GM21825 (cell line): Measurements from ENCODE around the gene VIPAS39.

Experiments
- ATAC-seq: cut with Tn5 transposase; IDR thresholded peaks from one replicate; pipeline ENCODE4 v1.9.1; 2021; ENCODE audit warnings: mild to moderate bottlenecking, moderate library complexity; ENCODE audit not compliant: unreplicated experiment

Gene VIPAS39

DNA sequence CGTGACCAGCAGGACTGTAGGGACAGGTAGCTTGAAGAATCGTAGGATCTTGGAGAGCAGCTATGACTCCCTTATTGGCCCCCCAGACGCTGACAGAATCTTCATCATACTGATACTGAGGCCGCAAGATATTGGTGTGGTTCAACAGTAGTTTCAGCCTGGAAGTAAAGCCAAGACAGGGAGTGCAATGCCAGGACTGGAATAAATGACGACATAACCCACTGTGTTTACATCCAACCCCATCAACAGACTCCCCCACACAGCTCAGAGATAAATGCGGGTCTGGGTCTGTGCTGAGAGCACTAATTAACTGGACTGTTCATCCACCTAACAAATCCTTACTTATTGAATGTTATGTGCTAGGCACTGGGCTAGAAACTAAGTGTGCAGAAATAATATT lies 50.7 kb downstream of the VIPAS39 start:
- no peak for ATAC-seq

DNA sequence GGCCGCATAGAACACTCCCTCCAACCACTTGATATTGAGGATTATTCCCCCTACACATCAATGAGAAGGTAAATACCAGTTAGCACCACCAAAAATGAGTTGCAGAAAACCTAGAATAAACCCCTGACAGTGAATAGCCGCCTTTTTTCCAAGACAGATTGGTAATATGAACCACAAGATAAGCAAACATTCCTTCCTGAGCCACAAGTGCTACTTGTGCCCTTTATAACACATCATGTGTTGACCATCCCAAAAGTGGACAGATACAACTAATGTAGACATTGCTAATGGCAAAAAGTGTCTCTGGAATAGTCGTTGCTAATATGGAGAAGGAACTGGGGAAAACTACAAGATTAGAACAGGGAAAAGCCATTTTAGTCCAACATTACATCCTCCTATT lies 51.3 kb downstream of the VIPAS39 start:
- no peak for ATAC-seq

DNA sequence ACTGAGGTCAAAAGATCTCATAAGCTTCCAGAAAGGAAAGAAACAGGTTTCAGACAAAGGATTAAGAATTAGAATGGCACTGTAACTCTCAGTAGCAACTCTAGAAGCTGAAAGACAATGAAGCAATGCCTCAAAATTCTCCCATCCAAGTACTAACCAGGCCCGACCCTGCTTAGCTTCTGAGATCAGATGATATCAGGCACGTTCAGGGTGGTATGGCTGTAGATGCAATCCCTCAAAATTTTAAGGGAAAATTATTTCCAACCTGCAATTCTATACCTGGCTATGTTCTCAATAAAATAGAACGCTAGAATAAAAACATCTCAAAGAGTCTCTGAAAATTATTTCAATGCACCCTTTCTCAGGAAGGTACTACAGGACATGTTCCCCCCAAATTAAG lies 53.6 kb downstream of the VIPAS39 start:
- no peak for ATAC-seq

DNA sequence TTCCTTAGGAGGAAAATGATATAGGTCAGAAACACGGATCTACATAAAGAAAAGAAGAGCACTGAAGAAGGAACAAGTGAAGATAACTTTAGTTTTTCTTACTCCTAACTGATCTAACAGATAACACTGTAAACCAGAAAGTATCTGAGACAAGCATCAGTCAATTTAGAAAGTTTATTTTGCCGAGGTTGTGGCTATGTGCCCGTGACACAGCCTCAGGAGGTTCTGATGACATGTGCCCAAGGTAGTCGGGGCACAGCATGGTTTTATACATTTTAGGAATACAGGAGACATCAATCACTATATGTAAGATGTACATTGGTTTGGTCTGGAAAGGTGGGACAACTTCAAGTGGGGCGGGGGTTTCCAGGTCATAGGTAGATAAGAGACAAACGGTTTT lies 57.2 kb downstream of the VIPAS39 start:
- no peak for ATAC-seq

DNA sequence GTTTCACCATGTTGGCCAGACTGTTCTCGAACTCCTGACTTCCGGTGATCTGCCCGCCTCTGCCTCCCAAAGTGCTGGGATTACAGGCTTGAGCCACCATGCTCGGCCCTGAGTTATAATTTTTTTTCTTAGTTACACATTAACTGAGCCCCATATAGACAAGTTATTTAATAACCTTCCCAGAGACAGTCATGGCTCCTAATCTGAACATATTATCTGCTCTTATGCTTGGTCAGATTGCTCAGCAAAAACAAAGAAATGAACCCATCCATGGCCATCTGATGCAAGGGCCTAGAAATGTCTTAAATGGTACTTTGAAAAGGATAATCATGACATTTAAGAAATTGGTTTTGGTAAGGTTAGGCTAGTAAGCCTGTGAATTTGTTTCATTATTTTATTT lies 67.2 kb downstream of the VIPAS39 start:
- no peak for ATAC-seq

DNA sequence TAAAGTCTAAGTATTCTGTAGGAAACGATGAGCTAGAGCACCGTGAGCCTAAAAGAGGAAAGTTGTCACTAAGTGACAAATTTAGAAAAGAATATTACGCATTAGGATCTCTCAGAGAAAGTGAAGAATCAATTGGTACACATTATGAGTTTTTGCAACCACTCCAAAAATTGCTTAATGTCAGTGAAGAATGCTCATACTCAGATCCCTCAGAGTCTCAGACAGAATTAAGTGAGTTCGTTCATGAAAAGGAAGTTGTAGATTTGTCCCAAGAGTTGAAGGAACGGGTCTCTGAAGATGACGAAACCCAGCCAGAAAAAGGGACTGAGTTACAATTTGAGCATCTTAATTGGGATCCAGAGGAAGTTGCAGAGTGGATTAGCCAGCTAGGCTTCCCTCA lies 78.7 kb downstream of the VIPAS39 start:
- ATAC-seq: no peak

DNA sequence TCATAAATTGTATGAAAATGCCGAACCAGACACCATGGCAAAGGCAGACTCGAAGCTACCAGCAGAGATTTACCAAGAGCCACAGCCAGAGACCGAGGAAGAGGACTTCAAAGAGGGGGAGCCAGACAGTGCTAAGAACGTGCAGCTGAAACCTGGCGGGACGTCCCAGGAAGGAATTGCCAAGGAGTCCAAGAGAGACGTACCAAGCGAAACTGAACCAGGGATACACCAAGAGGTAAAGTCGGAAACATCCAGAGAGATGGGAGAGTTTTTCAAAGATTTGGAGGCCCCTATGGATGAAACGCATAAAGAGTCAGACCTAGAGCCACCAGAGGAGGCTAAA lies 79.9 kb downstream of the VIPAS39 start:
- ATAC-seq: no peak

GRCh38 chr14:77376771-77377501 lies 80.5 kb downstream of the VIPAS39 start, which contains the start of the genes SAMD15 and TMED8:
Gene SAMD15 (plus strand): TSS chr14:77377379. CDS start chr14:77377419, 40 bp downstream.
Gene TMED8 (minus strand): TSS chr14:77377094. CDS start chr14:77377053, 41 bp downstream.
- peak; percentile 82 for ATAC-seq
